PC-9 (cell line): ENCODE measurements around the gene F12. TPM values are rescaled to one million over a fixed set of nuclear protein-coding genes. Genes with fewer than 3 reads are reported as not detected.

Source experiments
- BruUV-seq: library from RNA; stranded (reverse); fragments of 400-500 nt; replicated peaks from 2 replicates; lab custom pipeline; 2021; lab: Mats Ljungman, UMichigan
- CTCF ChIA-PET: fragments of 300-600 bp; sonication (Branson Sonifier 250); formaldehyde crosslinking; loops from one replicate; lab custom pipeline; 2022; ENCODE audit warnings: antibody characterized with exemption; lab: Charles Lee
- POLR2A ChIA-PET: fragments of 300-600 bp; sonication (Branson Sonifier 250); formaldehyde crosslinking; loops from one replicate; lab custom pipeline; 2022; ENCODE audit warnings: antibody characterized with exemption; ENCODE audit not compliant: unreplicated experiment; lab: Charles Lee
- DNase-seq, 2 experiments: peaks; one replicate each; pipeline versions ENCODE4 v3.0.0 to v3.0.0-alpha.2; 2015 to 2022; ENCODE audit warnings: mixed read lengths in 1 of 2
- H2AFZ ChIP-seq: fragments of 200-600 bp; sonication (generic); 2 replicates; pipeline ENCODE4 v1.8.1; 2017; ENCODE audit warnings: antibody characterized with exemption
- H3F3A ChIP-seq: fragments of 200-600 bp; sonication (generic); 2 replicates; pipeline ENCODE4 v1.8.1; 2017; ENCODE audit warnings: antibody characterized with exemption, mild to moderate bottlenecking, low read depth; ENCODE audit not compliant: insufficient read depth
- H3K27ac ChIP-seq: fragments of 200-600 bp; sonication (generic); 2 replicates; pipeline ENCODE4 v1.6.1; 2016; ENCODE audit warnings: mixed run types
- H3K27me3 ChIP-seq: fragments of 200-600 bp; sonication (generic); 2 replicates; pipeline ENCODE4 v1.6.1; 2016; ENCODE audit warnings: low read depth, mixed run types; ENCODE audit not compliant: insufficient read depth
- H3K36me3 ChIP-seq: fragments of 200-600 bp; sonication (generic); 2 replicates; pipeline ENCODE4 v1.6.1; 2016; ENCODE audit warnings: low read depth, mixed run types
- H3K4me1 ChIP-seq: fragments of 200-600 bp; sonication (generic); replicated peaks from 2 replicates; pipeline ENCODE4 v1.6.1; 2016; ENCODE audit warnings: mixed run types; ENCODE audit not compliant: insufficient read depth
- H3K4me2 ChIP-seq: fragments of 200-600 bp; sonication (generic); 2 replicates; pipeline ENCODE4 v1.6.1; 2017; ENCODE audit warnings: mixed run types
- H3K4me3 ChIP-seq: fragments of 200-600 bp; sonication (generic); 2 replicates; pipeline ENCODE4 v1.6.1; 2016; ENCODE audit warnings: mixed run types
- H3K79me2 ChIP-seq: fragments of 200-600 bp; sonication (generic); 2 replicates; pipeline ENCODE4 v1.6.1; 2017; ENCODE audit warnings: low read depth, mixed run types
- H3K9me2 ChIP-seq: fragments of 200-600 bp; sonication (generic); 2 replicates; pipeline ENCODE4 v1.8.1; 2017; ENCODE audit warnings: mild to moderate bottlenecking; ENCODE audit not compliant: insufficient read depth
- H3K9me3 ChIP-seq: fragments of 200-600 bp; sonication (generic); 2 replicates; pipeline ENCODE4 v1.8.1; 2016; ENCODE audit warnings: low read depth; ENCODE audit not compliant: insufficient read depth
- H4K20me1 ChIP-seq: fragments of 200-600 bp; sonication (generic); 2 replicates; pipeline ENCODE4 v1.8.1; 2017; ENCODE audit not compliant: insufficient read depth
- EZH2 ChIP-seq: fragments of 200-600 bp; sonication (generic); IDR thresholded peaks from 2 replicates; pipeline ENCODE4 v1.8.0; 2017; ENCODE audit warnings: antibody characterized with exemption, low read depth
- intact Hi-C: fragments of 100-400 bp; cut with micrococcal nuclease; formaldehyde crosslinking; loops from one replicate; pipeline ENCODE4 v1.10.0; 2022; ENCODE audit not compliant: unreplicated experiment
- total RNA-seq: library from RNA; stranded (reverse); gene quantifications from 2 replicates; pipeline ENCODE4 v1.2.3, GENCODE V29; 2021
- TF ChIP-seq, protein P1 (sequence below): fragments of 200-600 bp; sonication (generic); conservative IDR thresholded peaks from 2 replicates; pipeline ENCODE4 v1.6.1; 2017; ENCODE audit warnings: mixed run types, antibody characterized with exemption, mild to moderate bottlenecking, moderate library complexity

F12 gene
- total RNA-seq, 1 experiment from 2014 or later, result 14.5 TPM

DNA sequence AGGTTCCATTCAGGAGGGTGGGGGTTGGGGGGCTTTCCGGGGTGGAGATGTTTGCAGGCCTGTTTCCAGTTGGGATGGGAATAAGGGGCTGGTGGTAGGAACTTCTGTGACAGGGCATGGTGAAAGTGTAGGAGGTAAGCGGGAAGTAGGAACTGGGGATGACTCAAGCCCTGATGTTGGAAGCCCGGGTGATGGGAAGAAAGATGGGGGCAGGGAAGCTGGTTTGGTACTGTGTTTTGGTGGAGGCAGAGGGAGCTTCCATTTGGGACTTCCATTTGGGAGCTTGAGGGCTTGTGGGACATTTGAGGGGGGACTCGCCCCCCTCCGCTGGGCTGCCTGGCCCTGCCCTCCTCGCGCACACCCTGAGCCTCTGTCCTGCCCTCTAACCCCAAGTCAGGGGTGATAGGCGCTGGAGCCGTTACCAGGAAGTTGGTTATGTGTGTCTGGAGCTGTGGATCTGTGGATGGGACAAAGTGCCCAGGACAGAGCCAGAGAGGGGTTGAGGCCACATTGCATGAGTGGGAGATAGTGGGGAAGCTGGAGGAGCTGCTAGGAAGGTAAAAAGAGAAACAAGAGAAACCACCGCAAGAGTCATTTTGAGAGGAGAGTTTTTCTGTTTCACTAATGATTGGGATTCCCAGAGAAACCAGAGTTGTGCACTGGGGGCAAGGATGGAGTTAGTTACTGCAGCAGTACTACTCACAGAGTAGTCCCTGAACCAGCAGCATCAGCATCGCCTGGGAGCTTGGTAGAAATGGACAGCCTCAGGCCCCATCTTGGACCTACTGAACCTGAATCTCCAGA lies 45.0 kb downstream of the F12 start:
- 0 out of 2 replicates have a peak, but pooled peaks cover 3% of the 10 kb centered on the region for H3K27me3 ChIP-seq
- H3F3A ChIP-seq, result peaks cover 10% of the 10 kb centered on the region; the same call in 1 of the 2 replicates
- no peak overlapping the region for H3K4me3 ChIP-seq
- ChIA-PET POLR2A (interaction anchor here (0.6 to 0.8 kb wide), 2 partner anchors 13 to 789 kb away, joined by 3 to 4 read pairs; partner anchors contain the start of genes LMAN2 and NHP2), CTCF (interaction anchor here (0.6 kb wide), 1 partner anchor 132 kb away, joined by 5 read pairs; no protein-coding TSS in a partner anchor)
- no peaks in the 10 kb centered on the region for H3K9me2 ChIP-seq
- no peaks in the 10 kb centered on the region for H3K79me2 ChIP-seq
- no peaks in the 10 kb centered on the region for H3K36me3 ChIP-seq
- TF ChIP-seq, protein P1, sequence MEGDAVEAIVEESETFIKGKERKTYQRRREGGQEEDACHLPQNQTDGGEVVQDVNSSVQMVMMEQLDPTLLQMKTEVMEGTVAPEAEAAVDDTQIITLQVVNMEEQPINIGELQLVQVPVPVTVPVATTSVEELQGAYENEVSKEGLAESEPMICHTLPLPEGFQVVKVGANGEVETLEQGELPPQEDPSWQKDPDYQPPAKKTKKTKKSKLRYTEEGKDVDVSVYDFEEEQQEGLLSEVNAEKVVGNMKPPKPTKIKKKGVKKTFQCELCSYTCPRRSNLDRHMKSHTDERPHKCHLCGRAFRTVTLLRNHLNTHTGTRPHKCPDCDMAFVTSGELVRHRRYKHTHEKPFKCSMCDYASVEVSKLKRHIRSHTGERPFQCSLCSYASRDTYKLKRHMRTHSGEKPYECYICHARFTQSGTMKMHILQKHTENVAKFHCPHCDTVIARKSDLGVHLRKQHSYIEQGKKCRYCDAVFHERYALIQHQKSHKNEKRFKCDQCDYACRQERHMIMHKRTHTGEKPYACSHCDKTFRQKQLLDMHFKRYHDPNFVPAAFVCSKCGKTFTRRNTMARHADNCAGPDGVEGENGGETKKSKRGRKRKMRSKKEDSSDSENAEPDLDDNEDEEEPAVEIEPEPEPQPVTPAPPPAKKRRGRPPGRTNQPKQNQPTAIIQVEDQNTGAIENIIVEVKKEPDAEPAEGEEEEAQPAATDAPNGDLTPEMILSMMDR, result no peak
- no peak for TF ChIP-seq EZH2
- BruUV-seq, result no TSS peak
- no peak overlapping the region for H2AFZ ChIP-seq
- no peaks in the 10 kb centered on the region for H3K9me3 ChIP-seq
- H3K27ac ChIP-seq, result no peak overlapping the region
- H3K4me2 ChIP-seq, result no peak overlapping the region
- DNase-seq, result no peak
- 0 out of 2 replicates have a peak, but pooled peaks cover 4% of the 10 kb centered on the region for H3K4me1 ChIP-seq
- intact Hi-C loops, result no loop called here
- H4K20me1 ChIP-seq, result no peaks in the 10 kb centered on the region

DNA sequence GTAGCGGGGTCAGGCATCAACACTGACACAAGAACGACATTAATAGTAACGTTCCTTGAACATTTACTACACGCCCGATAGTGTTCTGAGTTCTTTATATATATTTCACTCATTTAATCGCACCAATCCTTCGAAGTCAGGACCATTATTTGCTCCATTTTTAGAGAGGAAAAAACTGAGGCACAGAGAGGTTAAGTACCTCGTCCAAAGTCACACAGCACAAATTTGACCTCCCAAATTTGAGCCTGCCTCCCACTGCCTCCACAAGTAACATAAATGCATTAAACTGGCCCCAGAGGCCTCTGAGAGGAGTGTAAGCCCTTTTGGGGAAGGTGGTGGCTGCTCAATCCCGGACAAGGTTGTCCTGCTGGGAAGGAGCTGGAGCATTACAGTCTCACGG lies 45.8 kb downstream of the F12 start:
- H3K9me3 ChIP-seq, result no peaks in the 10 kb centered on the region
- no TSS peak for BruUV-seq
- H3K4me2 ChIP-seq, result peak overlapping the region; percentile 95
- H3K79me2 ChIP-seq, result no peaks in the 10 kb centered on the region
- DNase-seq, result no peak
- 0 out of 2 replicates have a peak, but pooled peaks cover 4% of the 10 kb centered on the region for H3K4me1 ChIP-seq
- intact Hi-C loops, result no loop called here
- ChIA-PET CTCF (no interaction called here), POLR2A (interaction anchor here (0.6 kb wide), 1 partner anchor 86 kb away, joined by 7 read pairs; no protein-coding TSS in a partner anchor)
- no peaks in the 10 kb centered on the region for H3K9me2 ChIP-seq
- peaks cover 10% of the 10 kb centered on the region; the same call in 1 of the 2 replicates for H3F3A ChIP-seq
- TF ChIP-seq EZH2, result no peak
- TF ChIP-seq, protein P1, result no peak
- H2AFZ ChIP-seq, result peak overlapping the region; percentile 84; the same call in 1 of the 2 replicates
- no peaks in the 10 kb centered on the region for H3K36me3 ChIP-seq
- H3K4me3 ChIP-seq, result peak overlapping the region; percentile 79
- H4K20me1 ChIP-seq, result no peaks in the 10 kb centered on the region
- 0 out of 2 replicates have a peak, but pooled peaks cover 7% of the 10 kb centered on the region for H3K27me3 ChIP-seq
- H3K27ac ChIP-seq, result no peak overlapping the region

DNA sequence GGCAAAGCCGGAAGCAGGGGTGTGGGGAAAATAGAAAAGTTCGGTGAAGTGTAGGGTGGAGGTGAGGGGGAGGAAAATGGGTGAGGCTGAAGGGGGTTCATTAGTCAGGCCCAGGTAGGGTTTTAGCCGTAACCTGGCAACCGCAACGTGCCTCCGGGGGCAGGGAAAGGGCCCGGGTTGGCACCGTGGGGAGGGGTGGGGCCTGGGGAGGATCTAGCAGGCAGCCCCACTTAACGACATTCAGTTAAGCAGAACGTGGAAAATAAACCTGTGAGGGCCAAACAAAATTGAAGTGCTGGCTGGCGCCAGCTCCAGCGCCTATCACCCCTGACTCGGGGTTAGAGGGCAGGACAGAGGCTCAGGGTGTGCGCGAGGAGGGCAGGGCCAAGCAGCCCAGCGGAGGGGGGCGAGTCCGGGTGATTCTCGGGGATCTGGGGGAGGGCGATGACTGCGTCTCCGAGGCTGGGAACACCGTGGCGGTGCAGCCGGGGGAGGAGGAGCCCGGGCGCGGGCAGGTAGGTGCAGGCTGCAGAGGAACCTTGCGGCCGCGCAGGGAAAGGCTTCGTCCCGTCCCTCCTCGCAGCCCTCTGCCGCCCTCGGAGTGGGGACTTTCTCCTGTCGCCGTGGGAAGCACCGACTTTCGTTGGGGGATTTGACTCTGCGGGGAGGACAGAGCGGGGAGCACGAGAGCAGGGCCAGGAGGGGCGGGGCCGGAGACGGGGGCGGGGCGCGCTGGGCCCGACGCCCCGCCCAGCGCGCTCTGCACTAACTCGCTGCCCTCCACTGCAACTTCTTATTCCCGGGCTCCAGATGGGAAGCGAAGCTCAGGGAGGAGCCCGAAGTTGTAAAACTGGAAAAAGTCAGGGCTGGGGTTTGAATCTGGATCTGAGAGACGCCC lies 46.5 kb downstream of the F12 start:
- CTCF ChIA-PET, result interaction anchor here (0.7 kb wide), 1 partner anchor 139 kb away, joined by 3 read pairs; no protein-coding TSS in a partner anchor
- no peaks in the 10 kb centered on the region for H3K79me2 ChIP-seq
- 0 out of 2 replicates have a peak, but pooled peaks cover 4% of the 10 kb centered on the region for H3K4me1 ChIP-seq
- no peaks in the 10 kb centered on the region for H3K9me3 ChIP-seq
- no peaks in the 10 kb centered on the region for H4K20me1 ChIP-seq
- H3K4me3 ChIP-seq, result peak overlapping the region; percentile 79
- DNase-seq, result peak in 1 of 2 experiments; percentile 80
- no peaks in the 10 kb centered on the region for H3K9me2 ChIP-seq
- TF ChIP-seq, protein P1, result no peak
- no peak overlapping the region for H3K27ac ChIP-seq
- peak overlapping the region; percentile 84 for H2AFZ ChIP-seq
- H3K27me3 ChIP-seq, result 0 out of 2 replicates have a peak, but pooled peaks cover 7% of the 10 kb centered on the region
- POLR2A ChIA-PET, result interaction anchor here (0.6 to 0.7 kb wide), 3 partner anchors 50 to 1435 kb away, joined by 5 to 7 read pairs (median 5); no protein-coding TSS in a partner anchor
- peak overlapping the region; percentile 95 for H3K4me2 ChIP-seq
- intact Hi-C loops, result no loop called here
- no peaks in the 10 kb centered on the region for H3K36me3 ChIP-seq
- no TSS peak for BruUV-seq
- peaks cover 10% of the 10 kb centered on the region; the same call in 1 of the 2 replicates for H3F3A ChIP-seq
